Measurements from ENCODE around the gene GPR137.

Gene GPR137

GRCh38 chr11:64290352-64291261 is 5.0 kb downstream of the GPR137 start:
- no peaks in the 10 kb centered on the region for H3K9me3 ChIP-seq (ENCODE audit: severe bottlenecking)
- no peak for DNase-seq
- no peaks in the 10 kb centered on the region for H3K36me3 ChIP-seq
- TF ChIP-seq, protein P1, sequence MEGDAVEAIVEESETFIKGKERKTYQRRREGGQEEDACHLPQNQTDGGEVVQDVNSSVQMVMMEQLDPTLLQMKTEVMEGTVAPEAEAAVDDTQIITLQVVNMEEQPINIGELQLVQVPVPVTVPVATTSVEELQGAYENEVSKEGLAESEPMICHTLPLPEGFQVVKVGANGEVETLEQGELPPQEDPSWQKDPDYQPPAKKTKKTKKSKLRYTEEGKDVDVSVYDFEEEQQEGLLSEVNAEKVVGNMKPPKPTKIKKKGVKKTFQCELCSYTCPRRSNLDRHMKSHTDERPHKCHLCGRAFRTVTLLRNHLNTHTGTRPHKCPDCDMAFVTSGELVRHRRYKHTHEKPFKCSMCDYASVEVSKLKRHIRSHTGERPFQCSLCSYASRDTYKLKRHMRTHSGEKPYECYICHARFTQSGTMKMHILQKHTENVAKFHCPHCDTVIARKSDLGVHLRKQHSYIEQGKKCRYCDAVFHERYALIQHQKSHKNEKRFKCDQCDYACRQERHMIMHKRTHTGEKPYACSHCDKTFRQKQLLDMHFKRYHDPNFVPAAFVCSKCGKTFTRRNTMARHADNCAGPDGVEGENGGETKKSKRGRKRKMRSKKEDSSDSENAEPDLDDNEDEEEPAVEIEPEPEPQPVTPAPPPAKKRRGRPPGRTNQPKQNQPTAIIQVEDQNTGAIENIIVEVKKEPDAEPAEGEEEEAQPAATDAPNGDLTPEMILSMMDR (IDR thresholded peaks at IDR 0.05; ENCODE audit: low read depth, low read length): no peak
- peaks cover 22% of the 10 kb centered on the region for H3K27me3 ChIP-seq (ENCODE audit: insufficient read depth, low read depth, severe bottlenecking)
- H3K4me3 ChIP-seq (ENCODE audit: low read depth, low read length): no peak overlapping the region
- no peak overlapping the region for H3K27ac ChIP-seq

GRCh38 chr11:64291262-64291751 is 5.7 kb downstream of the GPR137 start, which contains the start of gene KCNK4:
Gene KCNK4, plus strand, starts transcription at chr11:64291302. Its CDS starts 1,717 bp downstream, at chr11:64293019.
- peaks cover 22% of the 10 kb centered on the region for H3K27me3 ChIP-seq (ENCODE audit: insufficient read depth, low read depth, severe bottlenecking)
- H3K4me3 ChIP-seq (ENCODE audit: low read depth, low read length): peak within 1 kb of the TSS; percentile 39
- DNase-seq: no peak
- H3K36me3 ChIP-seq: no peaks in the 10 kb centered on the region
- no peak within 1 kb of the TSS for H3K27ac ChIP-seq
- TF ChIP-seq, protein P1 (IDR thresholded peaks at IDR 0.05; ENCODE audit: low read depth, low read length): no peak
- no peaks in the 10 kb centered on the region for H3K9me3 ChIP-seq (ENCODE audit: severe bottlenecking)

GRCh38 chr11:64291752-64292459 is 6.3 kb downstream of the GPR137 start:
- peaks cover 22% of the 10 kb centered on the region for H3K27me3 ChIP-seq (ENCODE audit: insufficient read depth, low read depth, severe bottlenecking)
- H3K9me3 ChIP-seq (ENCODE audit: severe bottlenecking): no peaks in the 10 kb centered on the region
- peak overlapping the region; percentile 39 for H3K4me3 ChIP-seq (ENCODE audit: low read depth, low read length)
- TF ChIP-seq, protein P1 (IDR thresholded peaks at IDR 0.05; ENCODE audit: low read depth, low read length): no peak
- H3K27ac ChIP-seq: no peak overlapping the region
- no peak for DNase-seq
- H3K36me3 ChIP-seq: no peaks in the 10 kb centered on the region

- DNase-seq: no peak
- Histone ChIP-seq H3K27ac (no peak overlapping the region), H3K9me3 (ENCODE audit: severe bottlenecking) (no peaks in the 10 kb centered on the region), H3K36me3 (no peaks in the 10 kb centered on the region), H3K4me3 (ENCODE audit: low read depth, low read length) (peak overlapping the region; percentile 39), H3K27me3 (ENCODE audit: insufficient read depth, low read depth, severe bottlenecking) (peaks cover 22% of the 10 kb centered on the region)
- TF ChIP-seq, protein P1 (IDR thresholded peaks at IDR 0.05; ENCODE audit: low read depth, low read length): no peak
Observed at GRCh38 chr11:64292460-64293254, 7.0 kb downstream of the GPR137 start.

DNA sequence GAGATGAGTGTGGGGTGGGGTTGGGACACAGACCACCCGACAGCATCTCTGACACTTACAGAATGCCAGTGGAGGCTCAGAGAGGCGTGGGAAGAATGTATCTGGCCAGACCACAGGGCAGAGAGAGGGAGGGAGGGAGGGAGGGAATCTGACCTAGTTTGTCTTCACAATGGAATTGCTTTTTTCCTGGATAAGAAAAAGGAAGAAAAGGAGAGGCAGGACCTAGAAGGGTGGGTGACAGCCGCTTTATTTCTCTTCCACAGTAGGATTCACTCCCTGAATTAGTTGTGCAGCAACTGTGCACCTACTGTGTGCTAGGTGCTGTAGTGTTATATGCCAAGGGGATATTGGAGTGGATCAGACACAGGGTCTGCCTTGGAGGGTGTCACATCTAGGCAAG is 9.1 kb downstream of the GPR137 start:
- TF ChIP-seq, protein P1 (IDR thresholded peaks at IDR 0.05; ENCODE audit: low read depth, low read length): no peak
- peaks cover 22% of the 10 kb centered on the region for H3K27me3 ChIP-seq (ENCODE audit: insufficient read depth, low read depth, severe bottlenecking)
- no peaks in the 10 kb centered on the region for H3K9me3 ChIP-seq (ENCODE audit: severe bottlenecking)
- no peak overlapping the region for H3K27ac ChIP-seq
- DNase-seq: no peak
- no peaks in the 10 kb centered on the region for H3K36me3 ChIP-seq
- no peak overlapping the region for H3K4me3 ChIP-seq (ENCODE audit: low read depth, low read length)
